Stimulated activated CD4-positive, alpha-beta T cell treated with anti-CD3 and anti-CD28 coated beads, TNF-alpha, amount 100 ng/mL, for 1 hour (primary cell): ENCODE data around the gene SHANK1.

Experiments used
- DNase-seq, 3 donors: peaks; one replicate each; pipeline ENCODE4 v3.0.0-alpha.2; 2020; ENCODE audit warnings: low read depth in 3 of 3, low spot score in 1 of 3

The SHANK1 gene

DNA sequence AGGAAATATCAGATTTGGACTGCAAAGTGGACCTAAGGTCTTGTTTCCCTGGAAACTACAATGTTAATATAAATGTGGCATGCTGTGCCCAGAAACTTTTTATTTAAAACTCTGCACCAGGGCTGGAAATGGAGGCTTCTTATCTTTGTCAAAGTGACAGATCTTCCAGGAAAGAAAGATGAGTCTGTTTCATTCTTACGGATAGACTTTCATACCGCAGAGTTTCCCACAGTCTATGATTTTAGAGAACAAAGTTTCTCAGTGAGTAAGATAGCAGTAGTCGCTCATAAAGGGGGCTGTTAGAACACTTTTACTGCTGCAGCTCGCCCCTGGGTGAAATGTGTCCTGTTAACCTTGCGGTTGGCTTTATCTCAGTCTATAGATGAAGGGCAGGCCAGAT is 10.3 kb upstream of the SHANK1 start:
- DNase-seq: no peak

DNA sequence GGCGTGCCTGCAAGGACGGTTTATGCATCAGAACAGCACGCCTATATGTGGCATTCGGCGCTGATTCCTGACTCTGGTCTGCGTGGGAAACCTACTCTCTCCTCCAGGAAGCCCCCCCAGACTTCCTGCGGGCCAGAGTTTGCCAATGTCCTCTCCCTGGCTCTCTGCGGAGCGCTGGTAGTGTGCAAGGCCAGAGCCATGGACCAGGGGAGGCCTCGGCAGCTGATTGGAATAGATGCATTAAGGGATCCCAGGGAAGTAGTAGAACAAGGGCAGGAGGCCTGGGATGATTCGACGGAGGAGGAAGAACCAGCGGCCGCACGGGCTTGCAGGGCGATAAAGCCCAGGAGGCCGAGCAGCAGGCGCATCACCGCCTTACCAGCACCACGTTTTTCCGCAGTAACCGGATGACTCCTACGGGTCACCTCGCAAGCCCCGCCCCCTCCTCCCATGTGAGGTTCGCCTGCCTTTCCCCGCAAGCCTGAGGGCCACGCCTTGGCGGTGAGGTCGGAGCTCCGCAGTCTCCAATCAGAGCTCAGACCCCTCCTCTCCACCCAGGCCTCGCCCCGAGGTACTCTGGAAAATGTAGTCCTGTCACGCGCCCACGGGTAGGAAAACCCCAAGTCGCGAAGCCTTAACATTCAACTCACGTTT is 8.6 kb upstream of the SHANK1 start:
- DNase-seq: peak in 2 of 3 donors; percentile 17 to 59

DNA sequence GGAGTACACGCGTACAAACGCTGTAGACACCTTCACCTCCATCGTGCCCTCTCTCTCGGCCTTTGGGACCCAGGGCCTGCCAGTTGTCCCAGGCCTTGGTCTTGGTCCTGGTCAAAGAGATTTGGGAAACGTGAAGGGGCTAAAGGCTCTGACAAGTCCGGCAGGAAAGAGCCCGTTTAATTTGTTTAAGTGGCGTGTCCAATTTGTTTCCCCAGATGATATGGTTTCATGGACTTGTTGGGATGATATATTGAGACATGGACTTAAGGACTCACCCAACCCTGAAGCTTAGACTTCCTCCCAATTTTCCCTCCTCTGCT is 6.3 kb upstream of the SHANK1 start:
- DNase-seq: no peak

DNA sequence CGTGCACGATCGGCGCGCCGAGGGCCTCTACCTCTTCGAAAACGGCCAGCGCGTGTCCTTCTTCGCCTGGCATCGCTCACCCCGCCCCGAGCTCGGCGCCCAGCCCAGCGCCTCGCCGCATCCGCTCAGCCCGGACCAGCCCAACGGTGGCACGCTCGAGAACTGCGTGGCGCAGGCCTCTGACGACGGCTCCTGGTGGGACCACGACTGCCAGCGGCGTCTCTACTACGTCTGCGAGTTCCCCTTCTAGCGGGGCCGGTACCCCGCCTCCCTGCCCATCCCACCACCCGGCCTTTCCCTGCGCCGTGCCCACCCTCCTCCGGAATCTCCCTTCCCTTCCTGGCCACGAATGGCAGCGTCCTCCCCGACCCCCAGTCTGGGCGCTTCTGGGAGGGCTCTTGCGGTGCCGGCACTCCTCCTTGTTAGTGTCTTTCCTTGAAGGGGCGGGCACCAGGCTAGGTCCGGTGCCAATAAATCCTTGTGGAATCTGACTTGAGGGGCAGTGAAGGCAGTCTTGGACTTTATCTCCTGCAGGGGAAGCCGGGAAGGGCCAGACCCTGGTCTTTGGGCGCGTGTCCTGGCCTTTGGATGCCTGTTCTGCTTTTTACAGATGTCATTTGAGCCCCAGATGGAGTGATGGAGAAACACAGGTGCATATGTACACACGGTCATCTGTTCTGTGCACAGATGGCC is 5.8 kb upstream of the SHANK1 start:
- no peak for DNase-seq

DNA sequence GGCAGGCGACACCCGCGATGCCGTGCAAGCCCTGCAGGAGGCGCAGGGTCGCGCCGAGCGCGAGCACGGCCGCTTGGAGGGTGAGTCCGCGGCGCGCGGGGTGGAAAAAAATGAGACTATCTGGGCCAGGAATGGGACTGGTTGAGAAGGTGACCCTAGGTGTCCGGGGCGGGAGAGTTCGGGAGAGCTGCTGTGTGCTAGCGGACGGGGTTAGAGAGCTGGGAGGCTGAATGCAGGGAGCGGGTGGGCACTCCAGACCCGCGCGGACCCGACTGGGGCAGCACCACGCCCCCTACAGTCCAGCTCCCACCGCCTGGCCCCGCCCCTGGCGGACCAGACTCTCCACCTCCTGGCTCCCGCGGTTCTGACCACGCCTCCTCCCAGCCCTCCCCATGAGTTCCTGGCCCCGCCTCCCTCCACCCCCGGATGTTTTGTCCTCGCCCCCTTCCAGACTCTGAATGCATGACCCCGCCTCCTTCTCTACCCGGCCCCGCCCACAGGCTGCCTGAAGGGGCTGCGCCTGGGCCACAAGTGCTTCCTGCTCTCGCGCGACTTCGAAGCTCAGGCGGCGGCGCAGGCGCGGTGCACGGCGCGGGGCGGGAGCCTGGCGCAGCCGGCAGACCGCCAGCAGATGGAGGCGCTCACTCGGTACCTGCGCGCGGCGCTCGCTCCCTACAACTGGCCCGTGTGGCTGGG is 5.1 kb upstream of the SHANK1 start:
- peak; percentile 68 to 83 (median 74) for DNase-seq

DNA sequence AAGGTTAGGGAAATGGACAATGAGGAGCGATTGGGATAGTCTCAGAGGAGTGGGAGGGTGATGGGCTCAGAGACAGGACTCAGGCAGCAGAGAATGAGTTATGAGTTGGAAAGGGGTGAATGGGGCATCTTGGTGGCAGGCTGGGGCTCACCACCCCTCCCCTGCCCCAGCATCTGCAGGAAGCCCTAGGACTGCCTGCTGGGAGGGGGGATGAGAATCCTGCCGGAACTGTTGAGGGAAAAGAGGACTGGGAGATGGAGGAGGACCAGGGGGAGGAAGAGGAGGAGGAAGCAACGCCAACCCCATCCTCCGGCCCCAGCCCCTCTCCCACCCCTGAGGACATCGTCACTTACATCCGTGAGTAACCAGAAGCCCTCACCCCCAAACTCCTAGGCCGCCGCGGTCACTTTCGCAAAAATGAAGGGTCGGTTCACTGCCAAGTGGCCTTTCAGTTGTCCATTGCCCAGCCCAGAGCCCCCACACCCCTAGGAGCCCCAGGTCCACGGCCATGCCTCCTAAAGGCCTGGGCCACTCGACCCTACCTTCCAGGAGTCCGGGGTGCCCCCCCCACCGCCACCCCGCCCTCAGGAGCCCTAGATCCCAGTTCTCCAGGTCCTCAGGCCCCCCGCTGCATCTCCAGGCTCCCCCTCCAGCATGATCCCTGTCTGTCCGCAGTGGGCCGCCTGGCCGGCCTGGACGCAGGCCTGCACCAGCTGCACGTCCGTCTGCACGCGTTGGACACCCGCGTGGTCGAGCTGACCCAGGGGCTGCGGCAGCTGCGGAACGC is 4.3 kb upstream of the SHANK1 start:
- DNase-seq: no peak

DNA sequence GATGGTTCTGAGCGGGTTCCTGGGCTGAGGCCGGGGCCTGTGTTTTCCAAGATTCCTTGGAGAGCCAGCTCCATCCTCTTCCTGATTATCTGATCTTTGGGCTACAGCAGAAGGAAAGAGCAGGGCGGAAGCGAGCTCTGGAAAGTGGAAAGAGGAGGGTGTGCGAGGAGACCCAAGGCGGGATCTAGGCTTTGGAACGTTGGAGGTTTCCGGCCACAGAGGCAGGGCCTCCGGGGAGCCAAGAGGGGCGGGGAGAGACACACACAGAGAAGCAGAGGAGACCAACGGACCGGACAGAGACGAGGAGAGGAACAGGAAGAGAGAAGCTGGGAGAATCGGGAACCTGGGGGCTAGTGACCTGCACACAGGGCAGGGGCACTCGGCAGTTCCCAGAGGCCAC is 3.5 kb upstream of the SHANK1 start, which contains the start of gene CLEC11A:
CLEC11A (plus strand) TSS at position 296 of the 400 bp plus-strand sequence. CDS start 162 bp downstream, outside the sequence.
- no peak for DNase-seq

DNA sequence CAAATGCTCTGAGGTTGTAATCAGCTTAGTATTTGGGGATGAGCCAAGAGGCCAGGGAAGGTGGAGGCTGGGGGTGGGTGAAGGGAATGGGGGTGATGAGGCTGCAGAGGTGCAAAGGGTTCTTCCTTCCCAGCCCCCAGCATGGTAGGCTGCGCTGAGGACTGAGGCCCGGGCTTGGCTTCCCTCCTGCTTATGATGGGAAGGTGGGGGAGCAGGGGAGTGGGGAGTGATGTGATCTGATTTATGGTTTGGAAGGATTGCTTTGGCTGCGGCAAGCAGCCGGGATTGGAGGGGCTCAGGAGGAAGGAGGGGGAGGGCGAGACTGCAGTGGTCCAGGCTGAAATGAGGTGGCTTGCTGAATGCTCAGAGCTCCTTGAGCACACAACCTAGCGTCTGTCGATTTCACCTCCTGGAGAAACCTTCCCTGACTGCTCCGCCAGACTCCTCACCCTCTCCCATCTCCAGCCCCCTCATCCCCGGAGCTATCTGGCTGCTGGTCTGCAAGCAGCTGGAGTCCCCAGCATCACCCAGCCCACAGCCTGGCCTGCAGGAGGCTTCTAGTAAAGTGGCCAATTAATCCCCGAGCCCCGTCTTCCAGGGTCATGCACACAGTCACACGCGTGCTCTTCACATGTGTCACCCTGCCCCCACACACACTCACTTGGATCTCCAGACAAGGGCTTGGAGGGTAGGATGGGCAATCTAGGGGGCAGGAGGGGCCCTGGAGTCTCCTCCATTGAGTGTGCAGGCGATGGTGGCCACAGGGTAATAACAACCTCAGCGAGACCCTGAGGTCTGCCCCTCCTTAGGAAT is 2.8 kb upstream of the SHANK1 start:
- no peak for DNase-seq

DNA sequence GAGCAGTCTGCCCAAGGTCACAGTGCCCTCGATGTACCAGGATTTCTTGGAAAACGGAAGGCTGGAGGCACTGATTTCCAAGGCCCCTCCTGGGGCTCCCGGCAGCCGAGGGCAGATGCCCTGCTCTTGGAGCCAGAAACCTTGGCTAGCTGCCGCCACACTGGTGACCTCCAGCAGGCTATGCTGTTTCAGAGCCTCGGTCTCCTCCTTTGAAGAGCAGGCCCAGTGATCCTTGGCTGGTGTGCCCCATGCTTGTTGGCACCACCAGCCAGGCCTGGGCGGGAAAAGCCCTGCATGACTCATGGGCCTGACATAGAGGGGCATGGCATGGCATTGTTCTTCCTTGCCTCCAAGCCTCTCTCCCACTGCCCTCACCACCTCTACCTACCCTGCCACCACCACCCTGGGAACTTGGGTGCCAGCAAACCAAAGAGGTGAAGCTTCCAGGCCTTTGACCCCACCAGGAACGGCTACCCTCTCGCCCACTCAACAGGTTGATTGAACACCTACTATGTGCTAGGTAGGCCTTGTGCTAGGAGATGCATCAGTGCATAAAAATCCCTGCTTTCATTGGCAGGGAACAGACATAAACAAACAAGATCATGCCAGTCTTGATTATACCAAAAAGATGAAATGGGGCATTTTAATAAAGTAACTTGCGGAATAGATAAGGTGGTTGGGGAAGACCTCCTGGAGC is 2.0 kb upstream of the SHANK1 start:
- no peak for DNase-seq

DNA sequence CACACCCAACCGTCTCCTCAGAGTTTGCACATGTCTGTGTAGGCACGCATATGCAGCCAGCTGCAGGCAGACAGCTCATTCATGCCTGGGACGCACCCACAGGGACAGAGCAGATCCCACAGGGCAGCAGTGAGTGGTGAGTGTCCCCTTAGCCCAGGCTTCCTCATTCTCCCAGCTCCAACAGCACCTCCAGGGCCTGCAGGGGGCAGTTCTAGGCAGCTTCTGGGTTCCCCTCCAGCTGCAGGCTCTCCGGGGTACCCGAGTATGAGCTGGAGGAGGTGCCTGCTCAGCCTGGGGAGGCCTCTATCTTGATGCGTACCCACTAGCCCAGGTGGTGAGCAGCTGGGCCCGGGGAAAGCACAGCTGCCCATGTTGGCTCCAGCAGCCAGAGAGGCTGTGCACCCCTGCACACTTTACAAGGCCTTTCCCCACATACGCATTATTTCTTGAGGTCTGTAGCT is 1.3 kb upstream of the SHANK1 start:
- no peak for DNase-seq

DNA sequence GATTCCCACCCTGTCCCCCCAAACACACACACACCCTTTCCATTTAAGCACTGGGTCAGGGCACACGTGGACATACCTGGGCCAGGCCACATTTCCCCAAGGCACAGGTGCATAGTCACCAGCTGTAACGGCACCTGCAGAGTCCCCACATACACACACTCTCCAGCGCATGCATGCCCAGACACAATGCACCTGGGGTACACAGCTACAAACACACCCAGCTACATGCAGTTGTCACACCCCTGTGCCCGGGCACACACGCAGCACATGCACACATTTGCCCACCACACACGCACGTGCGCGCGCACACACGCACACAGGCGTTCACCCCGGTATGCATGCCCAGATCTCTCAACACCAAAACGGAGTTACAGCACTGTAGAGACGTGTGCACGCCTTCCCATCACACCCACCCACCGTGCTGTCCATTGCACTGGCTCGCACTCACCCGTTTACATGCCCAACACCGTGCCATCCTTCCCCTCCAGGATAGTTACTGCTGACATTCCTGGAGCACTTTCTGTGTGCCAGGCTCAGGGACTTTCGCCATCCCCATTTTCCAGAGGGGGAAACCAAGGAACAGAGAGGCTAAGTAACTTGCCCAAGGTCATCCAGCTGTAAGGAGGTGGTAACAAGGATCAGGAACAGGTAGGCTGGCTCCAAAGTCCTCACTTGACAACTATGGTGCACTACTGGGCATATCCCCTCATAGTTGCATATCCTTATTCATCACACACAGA is 749 bp upstream of the SHANK1 start:
- no peak for DNase-seq

DNA sequence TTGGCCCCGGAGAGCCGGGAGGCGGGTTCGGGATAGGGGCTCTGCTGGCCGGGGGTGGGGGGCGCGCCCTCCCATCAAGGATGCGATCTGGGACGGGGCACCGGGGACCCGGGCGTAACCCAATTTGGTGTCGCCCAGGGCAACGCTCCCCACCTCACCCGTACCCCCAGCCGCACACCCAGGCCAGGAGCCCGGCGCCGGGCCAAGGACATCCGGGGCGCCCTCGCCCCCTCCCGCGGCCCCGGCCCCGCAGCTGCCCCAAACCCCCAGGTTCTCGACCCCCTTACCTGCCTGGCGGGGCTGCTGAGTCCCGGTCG is 525 bp downstream of the SHANK1 start:
- no peak for DNase-seq

DNA sequence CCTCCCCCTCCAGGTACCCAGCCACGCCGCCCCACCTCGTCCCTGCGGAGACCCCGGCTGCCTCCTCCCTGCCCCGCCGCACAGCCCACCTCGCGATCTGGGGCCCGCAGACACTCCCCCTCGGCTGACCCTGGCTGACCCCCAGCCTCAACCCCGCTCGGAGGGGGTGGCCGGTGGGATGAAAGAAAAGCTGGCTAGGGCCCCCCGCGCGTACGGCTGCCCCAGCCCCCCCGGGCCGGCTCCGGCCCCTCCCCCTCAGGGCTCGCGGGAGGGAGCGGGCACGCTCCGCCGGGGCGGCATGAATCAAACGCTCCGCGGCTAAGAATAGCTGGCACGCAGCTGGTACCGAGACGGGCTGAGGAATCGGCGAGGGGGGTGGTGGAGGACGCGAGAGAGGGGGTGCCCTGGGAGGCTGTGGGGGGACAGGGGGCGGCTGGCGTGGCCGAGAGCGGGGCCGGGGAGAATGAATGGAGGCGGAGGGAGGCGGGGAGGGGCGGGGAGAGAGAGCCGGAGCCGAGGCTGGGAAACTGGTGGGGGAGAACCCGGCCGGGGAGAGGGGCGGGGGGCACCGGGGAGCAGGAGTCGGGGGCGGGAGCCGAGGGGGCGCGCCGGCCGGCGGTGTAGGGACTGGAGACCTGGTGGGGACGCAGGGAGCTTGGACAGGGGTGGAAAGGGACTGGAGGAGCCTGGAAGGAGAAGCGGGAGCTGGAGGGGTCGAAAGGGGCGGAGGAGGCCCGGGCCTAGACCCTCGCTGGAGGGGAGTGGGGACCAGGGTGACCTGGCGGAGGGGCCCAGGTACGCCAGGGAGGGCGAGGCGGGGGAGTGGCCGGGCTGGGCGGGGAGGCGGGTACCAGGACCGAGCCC is 1.1 kb downstream of the SHANK1 start:
- DNase-seq: no peak

DNA sequence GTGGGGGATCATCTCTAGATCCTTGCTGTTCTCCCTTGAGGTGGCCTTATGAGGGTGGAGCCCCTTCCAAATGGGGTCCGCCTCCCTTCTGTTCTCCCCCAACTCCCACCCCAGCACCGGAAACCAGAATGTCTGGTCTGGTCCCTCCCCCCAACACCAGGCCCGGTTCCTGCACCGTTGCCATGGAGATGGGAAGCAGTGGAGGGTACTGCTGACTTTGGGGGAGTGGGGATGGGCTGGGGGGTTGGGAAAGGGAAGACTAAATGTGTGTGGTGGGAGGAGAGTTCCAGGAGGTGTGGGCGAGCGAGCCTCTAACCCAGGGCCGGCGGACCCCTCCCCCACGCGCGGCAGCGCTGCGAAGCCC is 1.7 kb downstream of the SHANK1 start:
- DNase-seq: no peak

DNA sequence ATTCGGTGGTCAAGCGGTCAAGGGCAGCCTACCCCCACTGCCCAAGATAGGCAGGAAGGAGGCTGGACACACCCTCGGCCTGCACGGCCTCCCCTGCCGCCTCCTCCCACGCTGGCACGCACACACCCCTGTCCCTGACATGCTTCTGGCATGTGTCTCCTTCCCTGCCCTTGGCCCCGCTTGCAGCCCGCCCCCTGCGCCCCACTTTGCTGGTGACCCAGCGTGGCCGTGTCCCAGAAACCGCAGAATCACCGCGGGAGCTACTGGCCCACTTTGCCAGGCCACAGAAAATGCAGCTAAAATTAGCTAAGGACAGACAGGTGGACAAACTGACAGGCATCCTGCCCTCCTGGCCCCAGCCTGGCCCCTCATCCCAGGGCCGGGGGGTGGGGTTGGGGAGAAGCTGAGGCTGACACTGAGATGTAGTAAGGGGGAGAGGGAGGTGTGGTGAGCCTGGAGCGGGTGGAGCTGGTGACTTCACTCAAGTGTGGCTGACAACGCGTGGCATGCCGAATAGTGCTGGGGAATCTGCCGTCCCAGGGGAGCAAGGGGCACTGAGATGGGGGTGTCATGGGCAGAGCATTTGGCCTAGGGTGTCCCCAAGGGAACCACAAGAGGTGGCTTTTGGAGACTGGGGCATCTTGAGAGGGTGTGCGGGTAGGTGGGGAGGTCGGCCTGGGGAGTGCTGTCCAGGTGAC is 2.4 kb downstream of the SHANK1 start:
- DNase-seq: no peak

DNA sequence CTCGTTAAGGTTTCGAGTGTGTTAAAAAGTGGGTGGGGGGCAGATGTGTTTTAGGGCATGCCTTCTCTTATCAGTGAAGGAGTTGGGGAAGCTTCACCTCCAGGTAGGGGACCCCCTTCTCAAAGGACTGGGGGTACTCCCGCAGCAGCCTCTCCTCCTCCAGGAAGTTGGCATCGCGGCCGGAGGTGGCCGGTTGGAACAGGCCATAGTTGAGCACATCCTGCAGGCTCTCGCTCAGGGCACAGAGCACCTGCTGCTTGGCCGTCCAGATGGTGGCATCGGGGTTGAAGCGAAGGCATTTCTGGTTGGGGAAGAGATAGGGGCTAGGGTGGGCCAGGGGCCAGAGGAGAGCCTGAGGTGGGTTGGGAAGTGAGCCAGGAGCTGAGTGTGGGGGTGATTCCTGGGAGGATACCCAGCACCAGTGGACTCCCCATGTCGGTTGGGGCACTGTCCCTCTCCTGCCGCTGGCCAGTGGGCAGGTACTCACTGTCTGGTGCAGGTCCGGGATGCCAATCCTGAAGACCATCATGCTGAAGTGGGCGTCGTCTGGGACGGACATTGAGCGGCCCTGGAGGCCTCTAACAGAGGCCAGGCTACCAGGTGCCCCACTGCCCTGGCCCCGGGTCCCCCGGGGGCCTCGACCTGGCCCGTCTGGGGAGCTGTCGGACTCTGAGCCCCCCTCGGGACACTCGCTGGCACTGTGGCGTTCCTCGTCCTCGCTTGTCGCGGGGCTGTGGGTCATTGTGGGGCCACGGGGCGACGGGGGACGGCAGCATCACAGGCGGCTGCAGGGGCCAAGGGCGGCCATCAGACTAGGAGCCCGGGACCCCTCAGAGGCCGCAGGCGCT is 3.2 kb downstream of the SHANK1 start:
- DNase-seq: no peak

DNA sequence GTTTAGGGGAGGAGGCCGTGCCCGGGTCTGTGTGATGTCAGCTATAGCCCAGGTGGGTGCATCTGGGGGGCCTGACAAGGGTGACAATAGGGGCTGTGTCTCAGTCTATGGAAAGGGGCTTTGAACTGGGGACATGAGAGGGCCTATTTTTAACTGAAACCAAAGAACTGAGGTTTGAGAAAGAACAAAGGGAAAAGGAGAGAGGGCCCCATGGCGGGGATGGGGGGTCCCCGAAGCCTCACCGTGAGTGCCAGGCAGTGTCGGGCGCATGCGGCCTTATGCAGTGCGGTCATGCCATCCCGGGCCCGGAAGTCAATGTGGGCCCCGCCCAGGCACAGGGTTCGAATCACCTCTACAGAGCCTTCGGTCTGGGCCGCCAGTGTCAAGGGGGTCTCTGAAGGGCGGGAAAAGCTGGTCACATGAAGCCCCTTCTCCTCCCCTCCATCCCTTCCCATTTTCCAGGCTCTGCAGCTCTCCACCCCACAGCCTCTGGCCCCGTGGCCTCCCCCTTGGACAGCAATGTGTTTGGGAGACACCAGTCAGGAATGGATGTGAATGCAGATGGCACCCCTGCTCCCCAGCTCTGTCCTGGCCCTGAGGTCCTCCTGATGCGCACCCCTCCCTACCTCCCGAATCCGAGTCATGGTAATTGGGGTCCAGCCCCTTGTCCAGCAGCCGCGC is 5.9 kb downstream of the SHANK1 start:
- no peak for DNase-seq
